Measurements from ENCODE around the gene TMEM178B.

- TF ChIP-seq CTCF (conservative IDR thresholded peaks at IDR 0.05 in 1 of 2, IDR thresholded peaks at IDR 0.05 in 1 of 2; ENCODE audit: extremely low read depth in 1 of 2, insufficient read depth in 1 of 2, low read depth in 1 of 2, low read length in 2 of 2) (no peak), EZH2 (IDR thresholded peaks at IDR 0.05; ENCODE audit: borderline replicate concordance, low read length) (no peak)
Measured at GRCh38 chr7:141243368-141243767, 169.5 kb downstream of the TMEM178B start.
